ENCODE measurements around the gene CAPZA2. TPM values are rescaled to one million over a fixed set of nuclear protein-coding genes. Genes with fewer than 3 reads are reported as not detected.

The CAPZA2 gene
- total RNA-seq, 4 donors from 2014 or later, result 53.7 to 64.9 (median 59.6) TPM

DNA sequence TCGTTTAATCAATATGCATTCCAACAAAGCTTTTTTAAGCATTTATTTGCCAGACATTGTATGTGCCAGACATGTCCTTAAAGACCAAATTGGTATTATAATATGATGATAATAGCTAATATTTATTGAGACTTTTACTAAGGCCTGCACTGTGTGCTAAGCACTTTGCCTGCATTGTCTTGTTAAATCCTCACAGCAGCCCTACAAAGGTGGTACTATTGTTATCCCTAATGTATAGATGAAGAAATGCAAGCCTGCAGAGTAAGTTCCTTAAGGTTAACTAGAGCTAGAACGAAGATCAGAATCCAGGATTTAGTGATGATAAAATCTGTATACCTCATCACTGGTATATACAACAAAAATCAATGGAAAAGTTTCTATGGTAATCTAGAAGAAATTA lies 5.3 kb upstream of the CAPZA2 start:
- peaks cover 3% of the 10 kb centered on the region for H3K4me1 ChIP-seq
- DNase-seq (ENCODE audit: low spot score in 2 of 2), result no peak
- TF ChIP-seq, protein P1, sequence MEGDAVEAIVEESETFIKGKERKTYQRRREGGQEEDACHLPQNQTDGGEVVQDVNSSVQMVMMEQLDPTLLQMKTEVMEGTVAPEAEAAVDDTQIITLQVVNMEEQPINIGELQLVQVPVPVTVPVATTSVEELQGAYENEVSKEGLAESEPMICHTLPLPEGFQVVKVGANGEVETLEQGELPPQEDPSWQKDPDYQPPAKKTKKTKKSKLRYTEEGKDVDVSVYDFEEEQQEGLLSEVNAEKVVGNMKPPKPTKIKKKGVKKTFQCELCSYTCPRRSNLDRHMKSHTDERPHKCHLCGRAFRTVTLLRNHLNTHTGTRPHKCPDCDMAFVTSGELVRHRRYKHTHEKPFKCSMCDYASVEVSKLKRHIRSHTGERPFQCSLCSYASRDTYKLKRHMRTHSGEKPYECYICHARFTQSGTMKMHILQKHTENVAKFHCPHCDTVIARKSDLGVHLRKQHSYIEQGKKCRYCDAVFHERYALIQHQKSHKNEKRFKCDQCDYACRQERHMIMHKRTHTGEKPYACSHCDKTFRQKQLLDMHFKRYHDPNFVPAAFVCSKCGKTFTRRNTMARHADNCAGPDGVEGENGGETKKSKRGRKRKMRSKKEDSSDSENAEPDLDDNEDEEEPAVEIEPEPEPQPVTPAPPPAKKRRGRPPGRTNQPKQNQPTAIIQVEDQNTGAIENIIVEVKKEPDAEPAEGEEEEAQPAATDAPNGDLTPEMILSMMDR (IDR thresholded peaks at IDR 0.05), result no peak
- no peak for TF ChIP-seq EP300 (IDR thresholded peaks at IDR 0.05)
- no peak for TF ChIP-seq POLR2AphosphoS5 (IDR thresholded peaks at IDR 0.05)
- TF ChIP-seq POLR2A (IDR thresholded peaks at IDR 0.05), result no peak
- no peaks in the 10 kb centered on the region for H3K36me3 ChIP-seq
- WGBS, result 87% methylated on average over 2 of the region's 2 CpGs
- no peaks in the 10 kb centered on the region for H3K9me3 ChIP-seq
- H3K27ac ChIP-seq, result no peak overlapping the region
- no peaks in the 10 kb centered on the region for H3K27me3 ChIP-seq
- H3K4me3 ChIP-seq, result no peak overlapping the region

DNA sequence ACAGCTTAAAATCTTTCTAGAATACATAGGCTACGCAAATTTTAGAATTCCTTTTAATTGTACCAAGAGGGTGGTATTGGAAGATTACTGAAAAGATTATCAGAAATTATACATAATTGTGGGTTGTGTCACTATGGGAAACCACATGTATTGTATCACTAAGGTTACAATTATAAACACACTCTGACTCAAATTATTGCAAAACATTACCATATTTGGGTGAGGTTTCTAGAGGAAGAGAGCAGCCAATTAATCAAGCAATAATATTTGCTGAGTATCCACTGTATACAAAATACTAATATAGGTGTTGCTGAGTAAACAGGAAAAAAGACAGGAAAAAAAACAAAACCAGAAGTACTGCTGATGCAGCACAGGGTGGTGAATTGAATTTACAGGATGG lies 3.1 kb upstream of the CAPZA2 start:
- no peaks in the 10 kb centered on the region for H3K9me3 ChIP-seq
- H3K36me3 ChIP-seq, result no peaks in the 10 kb centered on the region
- DNase-seq (ENCODE audit: low spot score in 2 of 2), result no peak
- H3K27me3 ChIP-seq, result no peaks in the 10 kb centered on the region
- 63% methylated on average over 1 of the region's 1 CpG for WGBS
- no peak overlapping the region for H3K4me3 ChIP-seq
- H3K27ac ChIP-seq, result no peak overlapping the region
- TF ChIP-seq POLR2AphosphoS5 (IDR thresholded peaks at IDR 0.05), result no peak
- TF ChIP-seq EP300 (IDR thresholded peaks at IDR 0.05), result no peak
- TF ChIP-seq, protein P1 (IDR thresholded peaks at IDR 0.05), result no peak
- no peak for TF ChIP-seq POLR2A (IDR thresholded peaks at IDR 0.05)
- peaks cover 15% of the 10 kb centered on the region for H3K4me1 ChIP-seq

DNA sequence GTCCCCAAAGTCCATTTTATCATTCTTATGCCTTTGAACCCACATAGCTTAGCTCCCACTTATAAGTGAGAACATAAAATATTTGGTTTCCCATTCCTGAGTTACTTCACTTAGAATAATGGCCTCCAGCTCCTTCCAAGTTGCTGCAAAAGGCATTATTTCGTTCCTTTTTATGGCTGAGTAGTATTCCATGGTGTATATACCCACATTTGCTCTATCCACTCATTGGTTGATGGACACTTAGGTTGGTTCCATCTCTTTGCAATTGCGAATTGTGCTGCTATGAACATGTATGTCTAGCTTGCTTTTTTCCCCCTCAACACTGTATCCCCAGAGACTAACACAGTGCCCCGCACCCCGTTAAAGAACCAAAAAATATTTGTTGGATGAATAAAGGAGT lies 670 bp upstream of the CAPZA2 start:
- Histone ChIP-seq H3K9me3 (no peaks in the 10 kb centered on the region), H3K36me3 (no peaks in the 10 kb centered on the region), H3K27ac (no peak overlapping the region), H3K4me3 (no peak overlapping the region), H3K4me1 (peaks cover 27% of the 10 kb centered on the region), H3K27me3 (no peaks in the 10 kb centered on the region)
- TF ChIP-seq POLR2AphosphoS5 (IDR thresholded peaks at IDR 0.05), result no peak
- no peak for TF ChIP-seq EP300 (IDR thresholded peaks at IDR 0.05)
- TF ChIP-seq, protein P1 (IDR thresholded peaks at IDR 0.05), result no peak
- no peak for TF ChIP-seq POLR2A (IDR thresholded peaks at IDR 0.05)
- no peak for DNase-seq (ENCODE audit: low spot score in 2 of 2)
- WGBS, result 77% methylated on average over 4 of the region's 4 CpGs

DNA sequence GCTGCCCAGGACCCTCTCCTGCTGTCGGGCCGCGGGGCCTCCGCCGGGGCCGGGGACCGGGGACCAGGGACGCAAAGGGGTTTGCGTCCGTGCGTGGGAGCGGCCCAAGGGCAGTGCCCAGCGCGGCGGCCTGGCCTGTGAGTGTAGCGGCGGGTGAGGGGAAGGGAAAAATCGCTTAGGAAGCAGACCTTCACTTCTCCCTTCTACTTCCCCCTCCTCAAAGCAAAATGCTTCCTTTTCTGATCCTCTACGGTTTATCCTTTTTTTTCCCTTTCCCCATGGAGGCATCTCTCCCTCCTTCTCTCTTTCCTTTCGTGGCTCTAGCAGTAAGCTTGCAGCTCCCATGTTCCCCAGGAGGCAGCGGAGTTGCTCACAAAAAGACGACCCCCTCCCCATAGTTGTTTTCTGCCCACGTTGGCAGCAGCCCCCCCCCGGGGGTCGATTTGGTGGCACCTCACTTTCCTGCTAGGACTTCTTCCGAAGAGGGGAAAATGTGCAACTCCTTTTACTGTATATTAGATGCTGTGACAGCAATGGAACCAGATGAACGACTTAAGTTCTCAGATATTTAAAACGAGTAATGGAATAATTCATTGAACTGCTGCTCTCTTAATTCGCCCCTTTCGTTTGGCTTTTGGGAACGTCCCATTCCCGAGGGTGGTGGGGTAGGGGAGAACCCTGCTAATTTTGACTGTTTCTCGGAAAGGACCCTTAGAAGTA lies 724 bp downstream of the CAPZA2 start:
- TF ChIP-seq POLR2A (IDR thresholded peaks at IDR 0.05) (no peak), EP300 (IDR thresholded peaks at IDR 0.05) (no peak), POLR2AphosphoS5 (IDR thresholded peaks at IDR 0.05) (no peak)
- TF ChIP-seq, protein P1 (IDR thresholded peaks at IDR 0.05), result no peak
- no peaks in the 10 kb centered on the region for H3K36me3 ChIP-seq
- peak overlapping the region; percentile 99 for H3K27ac ChIP-seq
- H3K9me3 ChIP-seq, result no peaks in the 10 kb centered on the region
- H3K4me1 ChIP-seq, result peaks cover 38% of the 10 kb centered on the region
- H3K27me3 ChIP-seq, result no peaks in the 10 kb centered on the region
- DNase-seq (ENCODE audit: low spot score in 2 of 2), result no peak
- under 1% methylated on average over 33 of the region's 33 CpGs for WGBS
- H3K4me3 ChIP-seq, result peak overlapping the region; percentile 92

DNA sequence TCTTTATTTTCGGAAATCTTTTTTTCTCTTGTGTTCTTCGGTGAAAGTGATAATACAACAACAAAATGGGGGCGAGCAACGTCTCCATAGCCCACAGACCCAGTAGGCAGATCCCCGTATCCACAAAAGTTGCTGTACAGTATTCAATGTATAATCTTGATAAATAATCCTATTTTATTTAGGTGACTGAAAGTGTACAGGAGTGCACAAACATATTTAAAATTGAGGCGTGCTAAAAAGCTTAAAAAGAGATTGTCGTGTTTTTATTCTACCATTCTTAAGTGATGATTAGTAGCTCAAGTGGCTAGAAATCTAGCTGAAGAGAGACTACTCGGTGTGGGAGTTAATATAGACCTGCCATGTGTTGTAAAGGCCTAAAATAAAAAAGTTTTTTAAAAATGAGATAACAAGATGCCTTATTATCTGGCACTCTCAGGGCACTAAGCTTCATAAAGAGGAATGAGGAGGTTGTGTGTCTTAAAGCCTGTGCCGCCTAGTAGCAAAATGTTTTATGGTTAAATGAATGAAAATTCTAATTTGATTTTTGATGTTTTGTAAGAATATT lies 1.6 kb downstream of the CAPZA2 start:
- Histone ChIP-seq H3K4me3 (peak overlapping the region; percentile 92), H3K27me3 (no peaks in the 10 kb centered on the region), H3K27ac (peak overlapping the region; percentile 99), H3K4me1 (peaks cover 38% of the 10 kb centered on the region), H3K9me3 (no peaks in the 10 kb centered on the region), H3K36me3 (no peaks in the 10 kb centered on the region)
- WGBS, result 35% methylated on average over 9 of the region's 9 CpGs
- no peak for DNase-seq (ENCODE audit: low spot score in 2 of 2)
- TF ChIP-seq POLR2AphosphoS5 (IDR thresholded peaks at IDR 0.05), result no peak
- TF ChIP-seq, protein P1 (IDR thresholded peaks at IDR 0.05), result no peak
- no peak for TF ChIP-seq POLR2A (IDR thresholded peaks at IDR 0.05)
- no peak for TF ChIP-seq EP300 (IDR thresholded peaks at IDR 0.05)

All from suprapubic skin (tissue), 4 donors.